ENCODE data around the gene POU4F3. TPM values are rescaled to one million over a fixed set of nuclear protein-coding genes. Genes with fewer than 3 reads are reported as not detected.

The POU4F3 gene
- total and polyA plus RNA-seq, 9 donors: 0.08 to 0.23 TPM; not detected in 7

GRCh38 chr5:146344155-146345118 is 5.8 kb downstream of the POU4F3 start:
- no peaks in the 10 kb centered on the region for H3K27me3 ChIP-seq
- H3K36me3 ChIP-seq: no peaks in the 10 kb centered on the region
- H3K4me1 ChIP-seq (ENCODE audit: insufficient read depth): peaks cover 1% of the 10 kb centered on the region
- DNase-seq: no peak
- no peaks in the 10 kb centered on the region for H3K9me3 ChIP-seq
- no peak for TF ChIP-seq EP300 (IDR thresholded peaks at IDR 0.05)
- no peak for TF ChIP-seq CTCF (IDR thresholded peaks at IDR 0.05)
- no peak for TF ChIP-seq POLR2A (IDR thresholded peaks at IDR 0.05)
- H3K4me3 ChIP-seq: no peak overlapping the region
- WGBS, 3 donors: 2 to 5% (median 3%) methylated on average over 31 of the region's 31 CpGs
- intact Hi-C loops (cut with DNase I): no loop called here
- H3K27ac ChIP-seq: no peak overlapping the region

- TF ChIP-seq EP300 (IDR thresholded peaks at IDR 0.05) (no peak), CTCF (IDR thresholded peaks at IDR 0.05) (no peak), POLR2A (IDR thresholded peaks at IDR 0.05) (no peak)
- whole genome bisulfite sequencing, 3 donors: 4 to 7% (median 5%) methylated on average over 12 of the region's 12 CpGs
Observed at GRCh38 chr5:146345240-146345577, 6.6 kb downstream of the POU4F3 start.

GRCh38 chr5:146345578-146346366 is 7.1 kb downstream of the POU4F3 start:
- Histone ChIP-seq H3K36me3 (no peaks in the 10 kb centered on the region), H3K9me3 (no peaks in the 10 kb centered on the region), H3K4me3 (no peak overlapping the region), H3K27me3 (no peaks in the 10 kb centered on the region), H3K27ac (no peak overlapping the region), H3K4me1 (ENCODE audit: insufficient read depth) (no peaks in the 10 kb centered on the region)
- TF ChIP-seq EP300 (IDR thresholded peaks at IDR 0.05): no peak
- 1 to 2% (median 1%) methylated on average over 67 to 76 of the region's 76 CpGs for WGBS, 3 donors
- DNase-seq: no peak
- intact Hi-C loops (cut with DNase I): no loop called here

More at GRCh38 chr5:146345240-146345577, 6.6 kb downstream of the POU4F3 start:
- Histone ChIP-seq H3K4me1 (ENCODE audit: insufficient read depth) (no peaks in the 10 kb centered on the region), H3K4me3 (no peak overlapping the region), H3K27ac (no peak overlapping the region), H3K9me3 (no peaks in the 10 kb centered on the region), H3K36me3 (no peaks in the 10 kb centered on the region), H3K27me3 (no peaks in the 10 kb centered on the region)
- intact Hi-C loops (cut with DNase I): no loop called here
- no peak for DNase-seq

- no peak for DNase-seq
- TF ChIP-seq POLR2A (IDR thresholded peaks at IDR 0.05) (no peak), EP300 (IDR thresholded peaks at IDR 0.05) (no peak)
- intact Hi-C loops (cut with DNase I): no loop called here
Observed at GRCh38 chr5:146357126-146357525, 18.5 kb downstream of the POU4F3 start.

GRCh38 chr5:146359836-146360235 is 21.2 kb downstream of the POU4F3 start:
- Histone ChIP-seq H3K36me3 (no peaks in the 10 kb centered on the region), H3K27ac (no peak overlapping the region), H3K9me3 (no peaks in the 10 kb centered on the region), H3K27me3 (no peaks in the 10 kb centered on the region), H3K4me1 (ENCODE audit: insufficient read depth) (no peaks in the 10 kb centered on the region), H3K4me3 (no peak overlapping the region)
- TF ChIP-seq EP300 (IDR thresholded peaks at IDR 0.05) (no peak), POLR2A (IDR thresholded peaks at IDR 0.05) (no peak), CTCF (IDR thresholded peaks at IDR 0.05) (no peak)
- WGBS, 3 donors: 15 to 27% (median 18%) methylated on average over 5 of the region's 5 CpGs
- no peak for DNase-seq
- intact Hi-C loops (cut with DNase I): no loop called here

More at GRCh38 chr5:146357126-146357525, 18.5 kb downstream of the POU4F3 start:
- no peak overlapping the region for H3K4me3 ChIP-seq
- no peaks in the 10 kb centered on the region for H3K36me3 ChIP-seq
- no peaks in the 10 kb centered on the region for H3K27me3 ChIP-seq
- H3K27ac ChIP-seq: no peak overlapping the region
- no peaks in the 10 kb centered on the region for H3K9me3 ChIP-seq
- H3K4me1 ChIP-seq (ENCODE audit: insufficient read depth): no peaks in the 10 kb centered on the region
